Measurements from ENCODE around the gene UBR2.
"Not testable (repeated sequence)": the region's sequence is repeated elsewhere in the genome, so short reads cannot be mapped to it uniquely, and the experiment has no call there.

Gene UBR2

DNA sequence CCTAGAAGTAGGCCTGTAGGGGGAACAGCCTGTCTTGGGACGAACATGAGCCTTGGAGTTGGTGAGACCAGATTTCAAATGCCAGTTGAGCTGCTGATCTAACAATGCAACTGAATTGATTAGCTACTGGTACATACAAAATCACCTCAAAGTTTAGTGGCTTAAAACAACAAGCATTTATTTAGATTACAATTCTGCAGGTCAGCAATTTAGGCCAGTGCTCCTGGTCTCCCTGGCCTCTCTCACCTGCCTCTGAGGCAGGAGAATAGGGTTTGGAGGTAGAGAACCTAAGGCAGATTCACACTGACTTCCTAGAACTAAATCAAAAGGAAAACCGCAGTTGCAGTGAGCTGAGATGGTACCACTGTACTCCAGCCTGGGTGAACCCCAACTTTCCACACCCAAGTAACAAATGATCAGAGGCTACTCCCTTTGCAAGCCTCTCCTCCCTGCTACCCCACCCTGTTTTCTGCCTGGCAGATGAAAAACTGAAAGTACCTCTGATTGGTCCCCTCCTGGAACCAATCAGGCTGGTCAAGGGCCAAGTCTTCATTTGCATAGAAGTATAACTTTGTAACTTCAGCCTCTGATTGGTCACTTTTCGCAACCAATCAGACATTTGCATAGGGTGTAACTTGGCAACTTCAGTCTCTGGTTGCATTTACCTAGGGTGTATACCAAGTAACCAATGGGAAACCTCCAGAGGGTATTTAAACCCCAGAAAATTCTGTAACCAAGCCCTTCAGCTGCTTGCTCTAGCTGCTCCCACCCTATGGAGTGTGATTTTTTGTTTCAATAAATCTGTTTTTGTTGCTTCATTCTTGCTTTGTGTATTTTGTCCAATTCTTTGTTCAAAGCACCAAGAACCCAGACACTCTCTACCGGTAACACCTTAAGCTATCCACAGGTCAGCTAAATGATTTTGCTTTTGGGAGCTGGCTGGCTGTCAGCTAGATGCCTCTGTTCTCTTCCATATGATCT is 8.1 kb upstream of the UBR2 start:
- no peak for DNase-seq

DNA sequence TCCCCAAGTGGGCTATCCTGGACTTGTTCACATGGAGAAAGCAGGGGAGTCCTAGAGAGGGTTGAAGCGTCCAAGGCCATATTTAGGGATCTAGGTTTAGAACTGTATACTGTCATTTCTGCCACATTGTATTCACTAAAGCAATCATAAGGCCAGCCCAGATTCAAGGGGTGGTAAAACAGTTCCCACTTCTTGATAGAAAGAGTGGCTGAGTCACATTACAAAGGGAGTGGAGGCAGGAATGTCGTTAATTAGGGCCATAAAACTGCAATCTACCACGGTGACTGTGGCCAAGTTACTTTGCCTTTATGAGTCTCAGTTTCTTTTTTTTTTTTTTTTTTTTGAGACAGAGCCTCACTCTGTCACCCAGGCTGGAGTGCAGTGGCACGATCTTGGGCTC is 7.4 kb upstream of the UBR2 start:
- no peak for DNase-seq

DNA sequence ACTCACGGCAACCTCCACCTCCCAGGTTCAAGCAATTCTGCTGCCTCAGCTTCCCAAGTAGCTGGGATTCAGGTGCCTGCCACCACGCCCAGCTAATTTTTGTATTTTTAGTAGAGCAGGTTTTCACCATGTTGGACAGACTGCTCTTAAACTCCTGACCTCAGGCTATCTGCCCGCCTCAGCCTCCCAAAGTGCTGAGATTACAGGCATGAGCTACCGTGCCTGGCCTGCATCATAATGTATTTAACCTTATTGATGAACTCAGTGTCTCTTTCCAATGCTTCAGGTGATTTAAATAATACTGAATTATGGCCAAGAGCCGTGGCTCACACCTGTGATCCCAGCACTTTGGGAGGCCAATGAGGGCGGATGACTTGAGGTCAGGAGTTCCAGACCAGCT is 4.6 kb upstream of the UBR2 start:
- not testable (repeated sequence) for DNase-seq

DNA sequence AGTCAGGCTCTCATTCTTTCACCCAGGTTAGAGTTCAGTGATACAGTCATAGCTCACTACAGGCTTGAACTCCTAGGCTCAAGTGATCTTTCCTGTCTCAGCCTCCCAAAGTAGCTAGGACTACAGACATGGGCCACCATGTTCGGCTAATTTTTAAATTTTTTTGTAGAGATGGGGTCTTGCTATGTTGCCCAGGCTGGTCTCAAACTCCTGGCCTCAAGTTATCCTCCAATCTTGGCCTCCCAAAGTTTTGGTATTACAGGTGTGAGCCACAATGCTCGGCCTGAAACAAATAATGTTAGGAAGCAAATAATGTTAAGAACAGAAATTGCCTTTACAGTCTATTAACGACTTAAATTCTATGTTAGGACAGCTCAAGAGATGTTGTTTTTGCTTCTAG is 1.8 kb upstream of the UBR2 start:
- DNase-seq, result no peak

DNA sequence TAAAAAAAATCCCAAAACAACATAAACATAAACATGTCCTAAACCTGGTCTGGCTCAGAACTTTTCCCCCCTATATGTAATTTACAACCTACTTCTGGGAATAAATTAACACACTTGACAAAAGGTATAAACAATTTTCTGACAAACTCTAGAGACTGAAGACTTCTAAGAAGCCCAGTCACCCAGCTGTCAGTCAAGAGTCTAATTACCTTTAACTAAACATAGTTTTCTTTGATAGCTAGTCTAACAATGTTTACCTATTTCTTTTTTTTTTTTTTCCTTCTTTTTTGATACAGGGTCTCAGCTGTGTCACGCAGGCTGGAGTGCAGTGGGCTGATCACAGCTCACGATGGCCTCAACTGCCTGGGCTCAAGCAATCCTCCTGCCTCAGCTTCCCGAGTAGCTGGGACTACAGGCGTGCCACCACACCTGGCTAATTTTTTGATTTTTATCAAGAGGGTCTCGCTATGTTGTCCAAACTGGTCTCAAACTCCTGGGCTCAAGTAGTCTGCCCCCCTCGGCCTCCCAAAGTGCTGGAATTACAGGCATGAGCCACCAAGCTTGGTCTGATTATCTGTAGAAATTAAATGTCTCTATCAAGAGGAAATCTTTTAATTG is 932 bp upstream of the UBR2 start:
- no peak for DNase-seq

DNA sequence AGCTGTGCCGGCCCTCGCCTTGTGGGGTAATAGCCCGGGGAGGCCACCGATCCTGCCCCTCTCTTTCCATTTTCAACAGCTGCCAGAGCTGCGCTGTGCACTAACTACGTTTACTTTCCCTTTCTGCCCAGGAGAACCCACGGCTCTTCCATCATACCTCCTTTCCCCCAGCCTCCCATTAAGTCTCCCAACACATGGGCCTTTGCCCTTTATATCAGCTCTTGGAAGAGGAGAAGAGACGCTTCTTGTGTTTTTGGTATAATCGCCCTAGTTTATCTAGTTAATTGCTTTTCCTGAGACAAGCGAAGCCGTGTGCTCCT is 637 bp downstream of the UBR2 start:
- no peak for DNase-seq

DNA sequence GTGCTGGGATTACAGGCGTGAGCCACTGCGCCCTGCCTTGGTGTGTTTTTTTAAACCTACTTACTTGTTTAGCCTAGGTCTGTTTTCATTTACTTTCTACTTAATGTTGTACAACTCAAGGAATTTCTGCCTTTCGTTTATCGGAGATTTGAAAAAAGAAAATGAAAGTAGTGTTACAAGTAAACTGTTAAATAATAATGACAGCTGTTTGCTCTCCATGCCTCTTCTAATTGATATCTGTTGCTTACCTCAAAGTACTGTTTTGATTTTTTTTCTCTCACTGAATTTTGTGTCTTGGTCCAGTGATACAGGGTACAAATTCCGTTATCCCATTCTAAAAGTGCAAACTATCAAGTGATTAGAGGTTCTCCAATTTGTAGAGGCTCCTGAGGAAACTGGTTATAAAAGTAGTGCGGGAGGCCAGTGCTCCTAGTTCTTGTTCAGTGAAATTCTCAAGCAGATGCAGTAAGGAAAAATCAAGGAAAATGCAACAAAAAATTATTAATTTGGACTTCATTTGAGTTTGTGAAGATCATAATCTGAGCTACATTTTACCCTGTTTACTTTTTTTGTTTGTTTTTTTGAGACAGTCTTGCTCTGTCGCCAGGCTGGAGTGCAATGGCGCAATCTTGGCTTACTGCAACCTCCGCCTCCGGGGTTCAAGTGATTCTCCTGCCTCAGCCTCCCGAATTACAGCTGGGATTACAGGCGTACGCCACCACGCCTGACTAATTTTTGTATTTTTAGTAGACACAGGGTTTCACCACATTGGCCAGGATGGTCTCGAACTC is 2.2 kb downstream of the UBR2 start:
- no peak for DNase-seq

DNA sequence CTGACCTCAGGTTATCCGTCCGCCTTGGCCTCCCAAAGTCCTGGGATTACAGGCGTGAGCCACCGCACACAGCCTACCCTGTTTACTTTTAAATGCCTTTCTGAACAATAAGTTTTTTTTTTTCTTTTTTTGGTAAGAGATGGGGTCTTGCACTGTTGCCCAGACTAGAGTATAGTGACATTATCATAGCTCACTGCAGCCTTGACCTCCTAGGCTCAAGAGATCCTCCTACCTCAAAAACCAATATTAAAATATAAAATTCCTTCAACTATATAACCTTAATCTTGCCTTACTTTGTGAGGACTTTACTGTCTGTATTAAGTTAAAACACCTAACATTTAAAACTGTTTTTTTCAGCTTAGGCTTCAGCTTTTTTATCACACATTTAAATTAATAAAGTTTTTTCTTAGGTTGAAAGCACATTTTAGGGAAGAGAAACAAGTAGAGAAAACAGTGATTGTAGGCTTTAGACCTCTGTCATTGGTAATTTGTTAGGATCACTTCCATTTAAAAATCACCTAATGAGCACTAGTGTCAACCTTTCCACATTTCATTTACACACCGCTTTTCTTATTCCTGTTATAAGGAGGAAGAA is 2.9 kb downstream of the UBR2 start:
- no peak for DNase-seq

DNA sequence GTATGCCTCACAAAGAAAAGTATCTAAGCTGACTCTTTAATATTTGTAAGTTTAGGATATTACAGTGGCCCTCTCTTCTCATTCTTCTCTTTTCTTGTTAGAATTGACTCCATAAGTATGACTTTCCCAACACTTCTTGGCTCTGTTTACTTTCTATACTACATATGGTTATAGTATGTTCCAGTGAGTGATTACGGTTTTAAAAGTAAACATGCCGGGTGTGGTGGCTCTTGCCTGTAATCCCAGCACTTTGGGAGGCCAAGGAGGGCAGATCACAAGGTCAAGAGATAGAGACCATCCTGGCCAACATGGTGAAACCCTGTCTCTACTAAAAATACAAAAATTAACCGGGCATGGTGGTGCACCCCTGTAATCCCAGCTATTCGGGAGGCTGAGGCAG is 3.4 kb downstream of the UBR2 start:
- DNase-seq, result not testable (repeated sequence)

DNA sequence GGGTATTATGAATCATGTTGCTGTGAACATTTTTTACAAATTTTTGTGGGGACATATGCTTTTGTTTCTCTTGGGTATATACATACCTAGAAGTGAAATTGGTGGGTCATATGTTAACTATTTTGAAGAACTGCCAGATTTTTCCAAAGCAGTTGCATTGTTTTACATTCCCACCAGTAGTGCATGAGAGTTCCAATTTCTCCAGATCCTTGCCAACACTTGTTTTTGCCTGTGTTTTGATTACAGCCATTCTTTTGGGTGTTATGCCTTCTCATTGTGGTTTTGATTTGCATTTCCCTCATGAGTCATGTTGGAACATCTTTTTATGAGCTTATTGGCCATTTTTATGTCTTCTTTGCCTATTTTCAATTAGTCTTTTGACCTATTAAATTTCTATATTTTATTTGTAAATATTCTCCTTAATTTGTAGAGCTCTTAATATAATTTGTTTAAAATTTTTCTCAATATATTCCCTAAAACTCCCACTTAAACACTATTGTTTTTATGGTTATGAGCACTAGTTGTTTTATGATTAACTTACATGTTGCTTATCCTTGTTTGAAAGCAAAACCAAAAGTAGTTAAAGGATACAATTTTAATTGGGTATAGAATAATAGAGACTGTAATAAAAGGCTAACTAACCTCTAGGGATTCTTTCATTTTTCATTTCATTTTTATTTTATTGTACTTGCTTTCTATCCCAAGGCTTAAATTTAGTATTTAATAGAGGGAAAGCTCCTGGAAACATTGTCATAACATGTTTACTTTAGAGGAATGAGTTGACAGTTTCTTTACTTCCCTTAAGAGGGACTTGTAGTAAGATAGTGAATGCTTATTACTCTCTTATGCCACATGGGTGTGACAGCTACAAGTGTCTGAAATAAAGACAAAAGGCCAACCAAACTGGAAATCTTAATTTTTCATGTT is 5.5 kb downstream of the UBR2 start:
- DNase-seq, result no peak

DNA sequence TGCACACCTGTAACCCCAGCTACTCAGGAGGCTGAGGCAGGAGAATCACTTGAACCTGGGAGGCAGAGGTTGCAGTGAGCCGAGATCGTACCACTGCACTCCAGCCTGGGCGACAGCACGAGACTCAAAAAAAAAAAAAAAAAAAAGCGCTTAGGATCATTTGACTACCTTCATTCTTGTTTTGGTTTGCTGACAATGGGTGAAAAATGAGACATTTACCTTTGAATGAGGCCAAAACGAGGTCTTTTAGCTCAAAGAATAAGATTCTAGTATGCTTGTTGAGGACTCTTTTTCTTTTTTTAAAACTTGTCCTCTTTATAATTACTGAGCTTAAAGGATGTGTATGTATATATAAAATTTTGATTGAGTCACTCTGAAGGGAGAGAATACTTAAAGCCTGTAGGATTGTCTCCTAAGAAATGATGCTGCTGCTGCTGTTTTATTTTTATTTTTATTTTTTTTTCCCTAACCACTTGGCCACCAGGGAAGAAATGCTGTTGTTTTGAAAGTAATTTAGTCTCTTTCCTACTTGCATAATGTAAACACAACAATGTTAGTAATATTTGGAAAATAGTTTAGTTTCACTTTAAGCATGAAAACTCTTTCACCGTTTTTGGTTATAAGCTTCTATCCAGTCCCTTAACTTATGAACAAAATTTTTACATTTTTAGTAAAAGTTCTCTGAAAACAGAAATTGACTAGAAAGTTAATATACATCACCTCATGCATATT is 7.9 kb downstream of the UBR2 start:
- no peak for DNase-seq

DNA sequence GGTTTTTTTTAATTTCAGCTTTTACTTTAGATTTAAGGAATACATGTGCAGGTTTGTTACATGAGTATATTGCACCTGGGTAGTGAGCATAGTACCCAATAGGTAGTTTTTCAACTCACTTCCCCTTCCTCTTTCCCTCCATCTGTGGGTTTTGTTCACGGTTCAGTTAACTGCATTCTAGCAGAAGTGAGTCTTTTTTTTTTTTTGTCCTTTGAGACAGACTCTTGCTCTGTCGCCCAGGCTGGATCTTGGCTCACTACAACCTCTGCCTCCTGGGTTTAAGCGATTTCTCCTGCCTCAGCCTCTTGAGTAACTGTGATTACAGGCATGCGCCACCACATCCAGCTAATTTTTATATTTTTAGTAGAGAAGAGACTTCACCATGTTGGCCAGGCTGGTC is 8.7 kb downstream of the UBR2 start:
- DNase-seq, result no peak

DNA sequence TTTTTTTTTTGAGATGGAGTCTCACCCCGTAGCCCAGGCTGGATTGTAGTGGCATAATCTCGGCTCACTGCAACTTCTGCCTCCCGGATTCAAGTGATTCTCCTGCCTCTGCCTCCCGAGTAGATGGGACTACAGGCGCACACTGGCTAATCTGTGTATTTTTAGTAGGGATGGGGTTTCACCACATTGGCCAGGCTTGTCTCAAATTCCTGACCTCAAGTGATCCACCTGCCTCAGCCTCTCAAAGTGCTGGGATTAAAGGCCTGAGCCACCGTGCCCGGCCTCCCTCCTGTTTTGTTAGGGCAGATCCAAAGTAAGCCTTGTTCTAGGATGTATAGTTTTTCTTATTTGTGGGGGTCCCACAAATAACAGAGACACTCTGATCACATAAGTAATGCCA is 12.7 kb downstream of the UBR2 start:
- DNase-seq, result not testable (repeated sequence)

DNA sequence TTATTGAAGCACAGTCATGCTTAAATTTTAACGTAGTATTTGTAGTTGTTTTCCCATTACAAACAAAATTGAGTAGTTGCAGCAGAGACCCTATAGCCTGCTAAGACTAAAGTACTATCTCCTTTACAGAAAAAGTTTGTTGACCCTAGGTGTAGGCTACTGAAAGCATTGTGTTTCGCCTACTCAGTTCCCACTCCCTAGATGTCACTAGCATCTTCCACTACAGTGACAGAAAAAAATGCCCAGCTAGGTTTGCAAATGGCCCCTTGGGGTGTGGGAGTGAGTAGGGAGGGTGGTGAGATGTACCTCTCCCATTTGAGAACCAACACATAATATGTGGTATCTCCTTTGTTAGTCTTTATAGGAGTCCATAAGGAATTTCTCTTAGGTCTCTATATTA is 34.5 kb downstream of the UBR2 start:
- DNase-seq, result no peak

DNA sequence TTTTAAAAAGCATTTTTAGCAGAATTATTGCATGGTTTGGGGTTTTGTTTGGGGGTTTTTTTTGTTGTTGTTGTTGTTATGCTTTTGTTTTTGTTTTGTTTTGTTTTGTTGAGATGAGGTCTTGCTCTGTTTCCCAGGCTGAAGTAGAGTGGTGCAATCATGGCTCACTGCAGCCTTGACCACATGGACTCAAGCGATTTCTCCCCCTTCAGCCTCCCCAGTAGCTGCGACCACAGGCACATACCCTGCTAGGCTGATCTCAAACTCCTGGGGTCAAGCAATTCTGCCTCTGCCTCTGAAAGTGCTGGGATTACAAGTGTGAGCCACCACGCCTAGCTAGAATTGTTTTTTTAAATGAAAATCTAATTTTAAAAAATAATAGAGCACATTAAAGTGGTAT is 35.7 kb downstream of the UBR2 start:
- DNase-seq, result no peak

DNA sequence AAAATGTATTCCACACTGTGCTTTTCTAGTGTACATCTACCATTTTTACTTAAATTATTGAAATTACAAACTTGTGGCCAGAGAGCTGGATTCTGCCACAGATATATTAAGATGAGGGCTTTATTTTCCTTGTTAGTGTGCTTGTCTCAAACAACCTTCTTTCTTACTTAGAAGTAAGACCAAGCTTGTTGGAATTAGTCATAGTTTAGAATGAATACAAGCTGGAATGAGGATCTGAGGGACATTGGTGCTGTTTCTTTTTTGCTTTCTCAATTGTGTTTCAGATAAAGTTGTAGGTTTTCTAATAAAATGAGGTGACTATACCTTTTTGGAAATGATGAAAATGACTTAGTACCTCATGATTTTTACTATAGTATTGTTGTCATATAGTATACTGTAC is 40.3 kb downstream of the UBR2 start:
- DNase-seq, result no peak

DNA sequence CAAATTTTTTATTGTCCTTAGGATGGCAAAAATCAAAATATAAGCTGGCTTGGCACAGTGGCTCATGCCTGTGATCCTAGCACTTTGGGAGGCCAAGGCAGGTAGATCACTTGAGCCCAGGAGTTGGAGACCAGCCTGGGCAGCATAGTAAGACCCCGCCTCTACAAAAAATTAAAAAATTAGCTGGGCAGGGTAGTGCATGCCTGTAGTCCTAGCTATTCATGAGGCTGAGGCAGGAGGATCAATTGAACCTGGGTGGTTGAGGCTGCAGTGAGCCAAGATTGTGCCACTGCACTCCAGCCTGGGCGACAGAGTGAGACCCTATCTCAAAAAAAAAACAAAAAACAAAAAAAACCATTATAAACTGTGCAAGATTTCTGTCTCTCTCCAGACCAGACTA is 40.9 kb downstream of the UBR2 start:
- not testable (repeated sequence) for DNase-seq

DNA sequence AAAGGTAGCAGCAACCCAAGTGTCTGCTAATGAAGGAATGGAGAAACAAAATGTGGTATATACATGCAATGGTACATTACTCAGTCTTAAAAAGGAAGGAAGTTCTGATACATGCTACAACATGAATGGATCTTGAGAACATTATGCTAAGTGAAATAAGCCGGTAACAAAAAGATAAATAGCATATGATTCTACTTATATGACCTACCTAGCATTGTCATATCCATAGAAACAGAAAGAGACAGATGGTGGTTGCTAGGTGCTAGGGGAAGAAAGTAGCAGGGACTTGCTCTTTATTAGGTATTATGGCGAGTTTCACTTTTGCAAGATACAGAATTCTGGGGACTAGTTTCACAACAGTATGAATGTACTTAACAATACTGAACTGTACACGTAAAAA is 46.6 kb downstream of the UBR2 start:
- DNase-seq, result no peak

DNA sequence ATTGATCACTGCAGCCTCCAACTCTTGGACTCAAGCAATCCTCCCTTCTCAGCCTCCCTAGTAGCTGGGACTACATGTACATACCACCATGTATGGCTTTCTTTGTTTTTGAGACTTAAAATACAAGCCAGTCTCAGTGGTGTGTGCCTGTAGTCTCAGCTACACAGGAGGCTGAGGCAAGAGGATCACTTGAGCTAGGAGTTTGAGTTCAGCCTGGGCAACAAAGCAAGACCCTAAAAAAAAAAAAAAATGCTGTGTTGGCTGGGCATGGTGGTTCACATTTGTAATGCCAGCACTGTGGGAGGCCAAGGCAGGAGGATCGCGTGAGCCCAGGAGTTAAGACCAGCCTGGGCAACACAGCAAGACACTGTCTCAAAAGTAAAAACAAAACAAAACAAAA is 51.7 kb downstream of the UBR2 start:
- no peak for DNase-seq

DNA sequence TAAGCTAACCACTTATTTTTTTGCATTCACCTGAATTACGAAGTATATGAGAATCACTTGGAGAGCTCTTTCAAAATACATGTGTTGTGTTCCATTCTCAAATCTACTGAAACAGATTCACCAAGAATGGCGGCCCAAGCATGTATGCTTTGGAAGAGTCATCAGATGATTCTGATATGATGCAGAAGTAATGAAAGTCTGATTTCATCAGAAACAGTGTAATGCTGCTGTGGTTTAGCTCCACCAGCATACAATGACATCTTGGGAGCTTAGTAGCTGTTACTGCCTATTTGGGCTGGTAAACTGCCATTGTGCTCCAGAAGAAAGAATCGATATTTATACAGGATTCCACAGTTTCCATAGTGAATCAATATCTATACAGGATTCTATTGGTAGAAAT is 52.9 kb downstream of the UBR2 start:
- DNase-seq, result no peak

DNA sequence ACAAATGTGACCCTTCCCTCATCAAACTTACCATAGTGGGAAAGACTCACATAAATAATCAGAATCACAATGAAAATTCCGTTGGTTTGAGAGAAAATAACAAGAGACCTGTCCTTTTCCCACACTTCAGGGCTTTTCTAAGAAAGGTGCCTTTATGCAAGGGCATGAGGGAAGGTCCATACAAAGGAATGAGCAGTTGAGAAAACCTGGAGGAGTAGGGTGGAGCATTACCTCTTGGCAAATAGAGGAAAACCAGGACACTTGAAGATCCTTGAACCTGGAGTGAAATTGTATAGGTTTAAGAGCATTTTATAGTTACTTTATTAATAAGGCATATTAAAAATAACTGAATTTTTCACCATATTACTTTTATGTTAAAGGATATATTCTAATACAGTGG is 54.3 kb downstream of the UBR2 start:
- no peak for DNase-seq

DNA sequence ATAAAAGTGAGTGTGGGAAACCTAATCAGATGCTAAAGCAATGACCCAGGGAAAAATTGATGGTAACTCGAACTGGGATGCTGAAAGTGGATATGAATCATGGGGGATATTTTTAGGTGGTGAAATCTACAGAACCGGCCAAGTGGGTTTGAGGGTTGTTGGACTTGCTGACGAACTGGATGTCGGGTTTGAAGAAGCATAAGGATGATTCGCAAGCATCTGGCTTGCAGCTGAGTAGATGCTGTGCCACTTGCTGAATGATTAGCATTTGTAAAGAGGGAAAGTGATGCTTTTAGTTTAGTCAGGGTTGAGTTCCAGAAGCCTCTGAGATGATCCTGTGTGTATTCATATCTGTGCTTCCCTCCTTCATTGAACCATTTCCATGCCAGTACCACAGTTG is 54.9 kb downstream of the UBR2 start:
- DNase-seq, result no peak
